Neural progenitor cell (in vitro differentiated cells): ENCODE measurements around the gene RABEP2.

Source experiments
- CTCF ChIP-seq: fragments of 200-600 bp; sonication (generic); IDR thresholded peaks from 2 replicates; pipeline ENCODE4 v1.5.1; 2017; ENCODE audit warnings: antibody characterized with exemption, mild to moderate bottlenecking
- EZH2 ChIP-seq: fragments of 200-600 bp; sonication (generic); IDR thresholded peaks from 2 replicates; pipeline ENCODE4 v1.6.1; 2017; ENCODE audit warnings: antibody characterized with exemption, mild to moderate bottlenecking, moderate library complexity
- EZH2phosphoT487 ChIP-seq: fragments of 200-600 bp; sonication (generic); IDR thresholded peaks from 2 replicates; pipeline ENCODE4 v1.6.1; 2017; ENCODE audit warnings: antibody characterized with exemption

DNA sequence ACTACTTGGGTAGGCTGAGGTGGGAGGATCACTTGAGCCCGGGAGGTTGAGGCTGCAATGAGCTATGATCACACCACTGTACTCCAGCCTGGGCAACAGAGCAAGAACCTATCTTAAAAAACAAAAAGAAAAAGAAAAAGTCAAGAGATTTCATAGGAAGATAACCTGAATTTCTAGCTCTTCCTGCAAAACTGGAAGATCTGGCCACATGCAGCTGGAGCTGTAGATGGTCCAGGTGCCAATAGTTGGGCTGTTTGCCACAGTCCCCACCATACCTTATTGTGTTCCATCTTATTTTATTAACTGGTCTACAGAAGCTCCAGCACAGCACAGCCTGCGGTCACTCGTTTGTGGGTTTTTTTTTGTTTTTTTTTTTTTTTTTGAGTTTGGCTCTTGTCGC lies 31.7 kb downstream of the RABEP2 start:
- TF ChIP-seq CTCF (no peak), EZH2phosphoT487 (no peak), EZH2 (no peak)
